ENCODE measurements around the gene THAP4. TPM values are rescaled to one million over a fixed set of nuclear protein-coding genes. Genes with fewer than 3 reads are reported as not detected.

THAP4 gene, protein sequence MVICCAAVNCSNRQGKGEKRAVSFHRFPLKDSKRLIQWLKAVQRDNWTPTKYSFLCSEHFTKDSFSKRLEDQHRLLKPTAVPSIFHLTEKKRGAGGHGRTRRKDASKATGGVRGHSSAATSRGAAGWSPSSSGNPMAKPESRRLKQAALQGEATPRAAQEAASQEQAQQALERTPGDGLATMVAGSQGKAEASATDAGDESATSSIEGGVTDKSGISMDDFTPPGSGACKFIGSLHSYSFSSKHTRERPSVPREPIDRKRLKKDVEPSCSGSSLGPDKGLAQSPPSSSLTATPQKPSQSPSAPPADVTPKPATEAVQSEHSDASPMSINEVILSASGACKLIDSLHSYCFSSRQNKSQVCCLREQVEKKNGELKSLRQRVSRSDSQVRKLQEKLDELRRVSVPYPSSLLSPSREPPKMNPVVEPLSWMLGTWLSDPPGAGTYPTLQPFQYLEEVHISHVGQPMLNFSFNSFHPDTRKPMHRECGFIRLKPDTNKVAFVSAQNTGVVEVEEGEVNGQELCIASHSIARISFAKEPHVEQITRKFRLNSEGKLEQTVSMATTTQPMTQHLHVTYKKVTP
- total RNA-seq: 100 to 1,000 TPM in 1 of 4 donors, 10 to 100 TPM in 3; 74.2 to 103 (median 90.3) TPM
- 126 TPM for polyA plus RNA-seq
- long read RNA-seq, donor 1, transcript THAP4-202 (5 exons, 785 nt): minor isoform, 14 of 164 reads
- long read RNA-seq, donor 1, transcript THAP4-204 (6 exons, 2,367 nt): major isoform, 131 of 164 reads
- long read RNA-seq, donor 1, partial matches to known transcripts: 12 of 164 reads
- long read RNA-seq, donor 1, other reads (novel, unspliced or antisense): 6 of 164 reads
- long read RNA-seq, donor 2, transcript THAP4-204 (6 exons, 2,367 nt): major isoform, 38 of 63 reads
- long read RNA-seq, donor 2, transcript THAP4-202 (5 exons, 785 nt): minor isoform, 14 of 63 reads
- long read RNA-seq, donor 2, partial matches to known transcripts: 7 of 63 reads
- long read RNA-seq, donor 2, other reads (novel, unspliced or antisense): 3 of 63 reads
- long read RNA-seq, donor 3, transcript THAP4-204 (6 exons, 2,367 nt): major isoform, 203 of 249 reads
- long read RNA-seq, donor 3, partial matches to known transcripts: 16 of 249 reads
- long read RNA-seq, donor 3, other reads (novel, unspliced or antisense): 22 of 249 reads
- long read RNA-seq, donor 4, transcript THAP4-204 (6 exons, 2,367 nt): major isoform, 30 of 49 reads
- long read RNA-seq, donor 4, transcript THAP4-202 (5 exons, 785 nt): minor isoform, 7 of 49 reads
- long read RNA-seq, donor 4, partial matches to known transcripts: 5 of 49 reads
- long read RNA-seq, donor 4, other reads (novel, unspliced or antisense): 4 of 49 reads

DNA sequence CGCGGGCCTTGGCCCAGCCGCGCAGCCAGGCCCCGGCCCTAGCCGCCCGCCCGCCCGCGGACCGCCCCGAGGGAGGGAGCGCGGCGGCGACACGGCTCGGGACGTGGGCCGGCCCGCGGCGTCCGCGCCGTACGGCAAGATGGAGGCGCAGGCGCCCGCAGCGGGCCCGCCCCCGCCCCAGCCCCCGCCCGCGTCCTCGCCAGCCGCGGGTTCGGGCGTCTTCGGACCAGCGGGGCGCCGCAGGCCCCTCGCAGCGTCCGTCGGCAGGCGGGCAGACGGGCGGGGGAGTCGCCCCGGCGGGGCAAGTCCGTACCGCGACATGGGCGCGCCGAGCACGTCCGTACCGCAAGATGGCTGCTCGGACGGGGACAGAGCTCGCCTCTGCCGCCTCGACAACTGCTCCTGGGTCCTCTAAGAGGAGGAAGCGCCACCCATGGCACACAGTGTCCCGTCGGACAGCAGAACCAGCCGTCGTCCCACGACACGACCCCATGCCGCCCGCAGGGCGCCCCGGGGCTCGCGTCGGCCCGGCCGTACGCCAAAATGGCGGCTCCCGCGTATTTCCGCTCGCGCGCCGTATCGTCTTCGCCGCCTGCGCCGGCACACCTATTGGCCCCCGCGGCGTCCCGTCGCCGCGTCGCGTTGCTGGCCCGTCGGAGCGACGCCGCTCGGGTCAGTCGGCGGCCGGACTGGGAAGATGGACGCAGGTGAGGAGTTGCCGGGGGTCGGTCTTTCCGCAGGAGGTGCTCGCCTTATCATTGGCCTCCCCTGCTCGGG is at the start of gene THAP4, which contains the start of gene ATG4B:
TSS of gene THAP4 (minus strand) at position 141 of the 777 bp plus-strand sequence. CDS start 141 bp downstream, outside the sequence.
TSS of gene ATG4B (plus strand) at position 676 of the 777 bp plus-strand sequence. CDS start at position 698, 22 bp downstream.
- Histone ChIP-seq H3K4me1 (ENCODE audit: control insufficient read depth, insufficient read depth, low read length) (peaks cover 2% of the 10 kb centered on the region), H3K4me3 (ENCODE audit: low read length) (peak within 1 kb of the TSS; percentile 88), H3K27me3 (ENCODE audit: control insufficient read depth, insufficient read depth) (no peaks in the 10 kb centered on the region), H3K9me3 (ENCODE audit: control insufficient read depth, low read length) (no peaks in the 10 kb centered on the region), H3K27ac (ENCODE audit: low read length) (peak within 1 kb of the TSS; percentile 83)
- under 1% methylated on average over 123 of the region's 123 CpGs for WGBS
- ATAC-seq: peak; percentile 90 to 91
- peak; percentile 88 to 95 (median 95) for DNase-seq
- intact Hi-C loops (cut with DNase I): loop anchor here in 2 of 4 donors (10.0 kb wide), 1 partner anchor 132 kb away; the partner anchor contains the start of gene STK25 (in 2 of the 2)

- H3K9me3 ChIP-seq (ENCODE audit: control insufficient read depth, low read length): no peaks in the 10 kb centered on the region
- intact Hi-C loops (cut with DNase I): no loop called here
- peak in 1 of 3 donors; percentile 63 for DNase-seq
- H3K4me3 ChIP-seq (ENCODE audit: low read length): peak overlapping the region; percentile 57
- peak overlapping the region; percentile 9 for H3K27ac ChIP-seq (ENCODE audit: low read length)
- peak; percentile 4 to 20 for ATAC-seq
- WGBS: under 1% methylated on average over 37 of the region's 37 CpGs
- no peaks in the 10 kb centered on the region for H3K27me3 ChIP-seq (ENCODE audit: control insufficient read depth, insufficient read depth)
- H3K4me1 ChIP-seq (ENCODE audit: control insufficient read depth, insufficient read depth, low read length): no peaks in the 10 kb centered on the region
Measured at GRCh38 chr2:241686324-241686649, 49.3 kb upstream of the THAP4 start.

DNA sequence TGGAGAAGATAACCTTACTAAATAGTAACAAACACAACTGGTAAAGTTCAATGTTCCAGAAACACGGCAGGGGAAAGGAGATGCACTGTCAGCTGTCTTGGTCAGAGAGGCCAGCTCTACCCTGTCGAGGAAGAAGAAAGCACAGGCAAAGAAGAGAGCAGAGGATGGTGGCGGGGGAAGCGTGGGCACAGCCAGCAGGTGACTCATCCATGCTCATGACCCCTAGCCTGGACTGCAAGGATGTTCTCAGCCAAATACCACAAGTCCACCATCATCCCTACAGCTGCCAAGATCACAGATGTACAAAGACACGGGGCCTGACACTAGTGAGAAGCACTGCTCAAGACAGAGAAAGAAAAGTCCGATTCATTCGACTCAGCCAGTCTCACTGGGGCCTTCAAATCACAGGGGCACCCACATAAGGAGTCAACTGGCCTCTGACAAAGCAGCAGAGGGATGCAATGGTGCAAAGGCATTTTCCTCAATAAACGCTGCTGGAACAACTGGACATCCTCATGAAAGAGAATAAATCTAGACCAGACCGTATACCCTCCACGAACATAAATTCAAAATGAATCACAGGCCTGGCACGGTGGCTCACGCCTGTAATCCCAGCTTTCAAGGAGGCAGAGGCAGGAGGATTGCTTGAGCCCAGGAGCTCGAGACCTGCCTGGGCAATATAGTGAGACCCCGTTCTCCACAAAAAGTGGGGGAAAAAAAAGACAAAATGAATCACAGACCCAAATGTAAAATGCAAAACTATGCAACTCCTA is 44.1 kb upstream of the THAP4 start:
- intact Hi-C loops (cut with DNase I): no loop called here
- no peaks in the 10 kb centered on the region for H3K4me1 ChIP-seq (ENCODE audit: control insufficient read depth, insufficient read depth, low read length)
- H3K27ac ChIP-seq (ENCODE audit: low read length): no peak overlapping the region
- H3K4me3 ChIP-seq (ENCODE audit: low read length): no peak overlapping the region
- DNase-seq (no peak), ATAC-seq (peak in 1 of 2 donors; percentile 42)
- H3K27me3 ChIP-seq (ENCODE audit: control insufficient read depth, insufficient read depth): no peaks in the 10 kb centered on the region
- 80% methylated on average over 14 of the region's 14 CpGs for WGBS
- no peaks in the 10 kb centered on the region for H3K9me3 ChIP-seq (ENCODE audit: control insufficient read depth, low read length)

GRCh38 chr2:241680044-241680443 is 43.1 kb upstream of the THAP4 start:
- intact Hi-C loops (cut with DNase I): no loop called here
- ATAC-seq (no peak), DNase-seq (peak in 1 of 3 donors; percentile 12)
- H3K27me3 ChIP-seq (ENCODE audit: control insufficient read depth, insufficient read depth): no peaks in the 10 kb centered on the region
- H3K4me1 ChIP-seq (ENCODE audit: control insufficient read depth, insufficient read depth, low read length): no peaks in the 10 kb centered on the region
- no peak overlapping the region for H3K27ac ChIP-seq (ENCODE audit: low read length)
- H3K9me3 ChIP-seq (ENCODE audit: control insufficient read depth, low read length): no peaks in the 10 kb centered on the region
- 94% methylated on average over 12 of the region's 12 CpGs for WGBS
- no peak overlapping the region for H3K4me3 ChIP-seq (ENCODE audit: low read length)

DNA sequence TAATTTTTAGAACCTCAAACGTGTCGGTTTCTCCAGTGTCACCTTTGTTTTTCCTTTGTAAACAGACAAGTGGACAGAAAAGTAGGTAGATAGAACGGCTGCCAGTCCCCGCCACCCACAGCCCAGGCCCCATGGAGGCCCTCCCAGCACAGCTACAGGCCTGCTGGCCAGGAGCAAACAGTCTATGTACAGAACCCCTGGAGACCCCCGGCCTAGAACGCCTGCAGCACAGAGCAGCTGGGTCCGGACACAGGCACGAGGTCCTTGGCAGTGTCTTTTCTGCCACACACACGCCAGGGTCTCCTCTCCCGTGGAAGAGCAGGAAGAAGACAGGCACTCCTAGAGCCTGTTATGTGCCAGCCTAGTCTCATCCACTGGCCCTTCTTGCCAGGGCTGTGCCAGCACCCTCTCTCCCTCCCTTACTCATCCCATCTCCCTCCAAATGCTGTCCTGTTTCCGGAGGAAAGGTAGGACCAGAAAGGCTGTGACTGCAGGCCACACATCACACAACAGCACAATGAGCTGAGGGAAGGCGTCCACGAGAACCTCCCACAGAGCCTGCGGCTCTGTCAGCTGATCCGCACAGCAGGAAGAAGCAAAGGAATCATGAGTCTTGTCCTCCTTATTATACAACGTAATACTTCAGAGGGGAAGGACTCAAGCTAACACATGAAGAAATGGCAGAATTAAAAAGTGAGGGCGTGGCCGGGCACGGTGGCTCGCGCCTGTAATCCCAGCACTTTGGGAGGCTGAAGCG is 42.0 kb upstream of the THAP4 start:
- no peak overlapping the region for H3K27ac ChIP-seq (ENCODE audit: low read length)

DNA sequence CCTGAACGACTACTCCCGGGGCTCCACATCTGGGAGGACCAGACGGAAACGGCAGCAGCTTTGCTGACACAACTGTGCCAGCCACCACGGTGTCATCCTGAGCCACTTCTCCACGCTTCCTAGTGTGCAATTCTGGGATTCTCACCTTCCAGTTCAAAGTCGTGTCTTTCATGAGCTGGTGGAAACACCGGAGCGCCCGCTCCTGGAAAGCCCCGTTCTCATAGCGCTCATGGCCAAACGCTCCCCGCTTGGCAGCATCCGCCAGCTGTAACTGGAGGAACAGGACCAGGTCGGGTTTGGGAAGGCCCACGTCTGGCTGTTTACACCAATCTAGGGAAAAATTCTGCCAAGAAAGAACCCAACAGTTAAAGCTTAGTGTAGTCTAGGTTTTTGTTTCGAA is 41.3 kb upstream of the THAP4 start:
- H3K9me3 ChIP-seq (ENCODE audit: control insufficient read depth, low read length): no peaks in the 10 kb centered on the region
- DNase-seq (peak in 1 of 3 donors; percentile 35), ATAC-seq (no peak)
- no peaks in the 10 kb centered on the region for H3K4me1 ChIP-seq (ENCODE audit: control insufficient read depth, insufficient read depth, low read length)
- 92% methylated on average over 18 of the region's 18 CpGs for WGBS
- no peak overlapping the region for H3K27ac ChIP-seq (ENCODE audit: low read length)
- intact Hi-C loops (cut with DNase I): no loop called here
- no peak overlapping the region for H3K4me3 ChIP-seq (ENCODE audit: low read length)
- H3K27me3 ChIP-seq (ENCODE audit: control insufficient read depth, insufficient read depth): no peaks in the 10 kb centered on the region

More for the DNA sequence above, 42.0 kb upstream of the THAP4 start:
- H3K9me3 ChIP-seq (ENCODE audit: control insufficient read depth, low read length): no peaks in the 10 kb centered on the region
- no peaks in the 10 kb centered on the region for H3K4me1 ChIP-seq (ENCODE audit: control insufficient read depth, insufficient read depth, low read length)
- DNase-seq: peak in 1 of 3 donors; percentile 19
- intact Hi-C loops (cut with DNase I): no loop called here
- ATAC-seq: no peak
- no peaks in the 10 kb centered on the region for H3K27me3 ChIP-seq (ENCODE audit: control insufficient read depth, insufficient read depth)
- H3K4me3 ChIP-seq (ENCODE audit: low read length): no peak overlapping the region
- 93% methylated on average over 22 of the region's 22 CpGs for WGBS

DNA sequence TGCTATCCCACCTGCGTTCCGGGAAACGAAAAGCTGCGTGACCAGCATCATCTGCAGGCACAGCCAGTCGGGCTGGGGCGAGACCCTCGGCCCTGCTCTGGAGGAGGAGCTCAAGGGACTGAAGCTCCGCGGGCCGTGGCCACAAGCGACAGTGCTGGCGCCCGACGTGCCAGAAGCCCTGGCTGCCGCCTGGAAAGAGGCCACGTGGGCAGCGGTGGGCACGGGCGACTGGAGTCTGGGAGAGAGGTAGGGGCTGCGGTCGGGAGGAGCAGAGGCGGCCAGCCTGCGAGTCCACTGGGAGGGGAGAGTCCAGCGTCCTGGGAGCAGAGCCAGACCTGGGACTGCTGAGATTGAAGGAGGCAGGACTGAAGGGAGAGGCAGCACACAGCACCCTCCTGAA is 40.4 kb upstream of the THAP4 start:
- no peaks in the 10 kb centered on the region for H3K4me1 ChIP-seq (ENCODE audit: control insufficient read depth, insufficient read depth, low read length)
- no peak overlapping the region for H3K27ac ChIP-seq (ENCODE audit: low read length)
- H3K9me3 ChIP-seq (ENCODE audit: control insufficient read depth, low read length): no peaks in the 10 kb centered on the region
- peak in 1 of 3 donors; percentile 53 for DNase-seq
- ATAC-seq: no peak
- 94% methylated on average over 24 of the region's 24 CpGs for WGBS
- intact Hi-C loops (cut with DNase I): no loop called here
- no peaks in the 10 kb centered on the region for H3K27me3 ChIP-seq (ENCODE audit: control insufficient read depth, insufficient read depth)
- no peak overlapping the region for H3K4me3 ChIP-seq (ENCODE audit: low read length)

- Histone ChIP-seq H3K9me3 (ENCODE audit: control insufficient read depth, low read length) (no peaks in the 10 kb centered on the region), H3K4me3 (ENCODE audit: low read length) (no peak overlapping the region), H3K4me1 (ENCODE audit: control insufficient read depth, insufficient read depth, low read length) (no peaks in the 10 kb centered on the region), H3K27ac (ENCODE audit: low read length) (no peak overlapping the region), H3K27me3 (ENCODE audit: control insufficient read depth, insufficient read depth) (no peaks in the 10 kb centered on the region)
- ATAC-seq (no peak), DNase-seq (peak in 1 of 3 donors; percentile 44)
- intact Hi-C loops (cut with DNase I): no loop called here
- 92% methylated on average over 17 of the region's 17 CpGs for WGBS
Measured at GRCh38 chr2:241676665-241677064, 39.7 kb upstream of the THAP4 start.

- DNase-seq: peak in 1 of 3 donors; percentile 32
- Histone ChIP-seq H3K4me3 (ENCODE audit: low read length) (no peak overlapping the region), H3K27me3 (ENCODE audit: control insufficient read depth, insufficient read depth) (no peaks in the 10 kb centered on the region), H3K9me3 (ENCODE audit: control insufficient read depth, low read length) (no peaks in the 10 kb centered on the region), H3K4me1 (ENCODE audit: control insufficient read depth, insufficient read depth, low read length) (no peaks in the 10 kb centered on the region), H3K27ac (ENCODE audit: low read length) (no peak overlapping the region)
- 86% methylated on average over 17 of the region's 17 CpGs for WGBS
- intact Hi-C loops (cut with DNase I): no loop called here
- no peak for ATAC-seq
Measured at GRCh38 chr2:241675885-241676284, 38.9 kb upstream of the THAP4 start.

All from right cardiac atrium (tissue), 5 donors.